GM23338 (cell line): Measurements from ENCODE around the gene CATSPERZ. TPM values are rescaled to one million over a fixed set of nuclear protein-coding genes. Genes with fewer than 3 reads are reported as not detected.

Source experiments
- ATAC-seq: fragments of 200-7000 bp; cut with Tn5 transposase; 3 replicates; pipeline ENCODE4 v1.9.1; 2020
- DNase-seq: peaks from one replicate; pipeline ENCODE4 v3.0.0-alpha.2; 2015; ENCODE audit warnings: low spot score
- H2AFZ ChIP-seq: fragments of 200-600 bp; sonication (generic); 2 replicates; pipeline ENCODE4 v1.8.0; 2016; ENCODE audit warnings: antibody characterized with exemption, mild to moderate bottlenecking, moderate library complexity
- H3F3A ChIP-seq: fragments of 200-600 bp; sonication (generic); replicated peaks from 2 replicates; pipeline ENCODE4 v1.8.0; 2017; ENCODE audit warnings: antibody characterized with exemption, mixed run types, low read depth
- H3K27ac ChIP-seq: fragments of 200-600 bp; sonication (generic); 2 replicates; pipeline ENCODE4 v1.6.1; 2016; ENCODE audit warnings: low read depth
- H3K27me3 ChIP-seq: fragments of 200-600 bp; sonication (generic); 2 replicates; pipeline ENCODE4 v1.8.0; 2016; ENCODE audit warnings: mild to moderate bottlenecking, mixed run types, moderate library complexity; ENCODE audit not compliant: insufficient read depth
- H3K36me3 ChIP-seq: fragments of 200-600 bp; sonication (generic); 2 replicates; pipeline ENCODE4 v1.8.0; 2016; ENCODE audit warnings: mild to moderate bottlenecking; ENCODE audit not compliant: insufficient read depth
- H3K4me1 ChIP-seq: fragments of 200-600 bp; sonication (generic); 2 replicates; pipeline ENCODE4 v1.8.0; 2016; ENCODE audit warnings: mild to moderate bottlenecking, moderate library complexity; ENCODE audit not compliant: insufficient read depth
- H3K4me2 ChIP-seq: fragments of 200-600 bp; sonication (generic); 2 replicates; pipeline ENCODE4 v1.7.1; 2017; ENCODE audit warnings: mixed run types
- H3K4me3 ChIP-seq: fragments of 200-600 bp; sonication (generic); 2 replicates; pipeline ENCODE4 v1.6.1; 2016; ENCODE audit warnings: mixed run types
- H3K79me2 ChIP-seq: fragments of 200-600 bp; sonication (generic); replicated peaks from 2 replicates; pipeline ENCODE4 v1.8.0; 2017; ENCODE audit warnings: mild to moderate bottlenecking; ENCODE audit not compliant: insufficient read depth
- H3K9me2 ChIP-seq: fragments of 200-600 bp; sonication (generic); 2 replicates; pipeline ENCODE4 v1.8.0; 2017; ENCODE audit not compliant: insufficient read depth
- H4K20me1 ChIP-seq: fragments of 200-600 bp; sonication (generic); replicated peaks from 2 replicates; pipeline ENCODE4 v1.8.0; 2017; ENCODE audit warnings: mild to moderate bottlenecking; ENCODE audit not compliant: insufficient read depth
- H3K27ac Mint-ChIP-seq: 2 replicates; pipeline ENCODE4 v1.8.0; 2020; ENCODE audit warnings: inconsistent platforms, mild to moderate bottlenecking, moderate library complexity, mixed read lengths
- H3K27me3 Mint-ChIP-seq: 3 replicates; pipeline ENCODE4 v1.8.0; 2022; ENCODE audit warnings: low read depth, mild to moderate bottlenecking, moderate library complexity, mixed read lengths, inconsistent platforms; ENCODE audit not compliant: insufficient read depth, poor library complexity
- H3K36me3 Mint-ChIP-seq: 3 replicates; pipeline ENCODE4 v1.8.0; 2021; ENCODE audit warnings: low read depth, mild to moderate bottlenecking, inconsistent platforms, moderate library complexity, mixed read lengths
- H3K4me1 Mint-ChIP-seq: 3 replicates; pipeline ENCODE4 v1.8.0; 2020; ENCODE audit warnings: mild to moderate bottlenecking, inconsistent platforms, mixed read lengths
- H3K4me3 Mint-ChIP-seq: 3 replicates; pipeline ENCODE4 v1.8.0; 2021; ENCODE audit warnings: moderate library complexity, mild to moderate bottlenecking, inconsistent platforms, mixed read lengths
- H3K9me3 Mint-ChIP-seq: 3 replicates; pipeline ENCODE4 v1.8.0; 2020; ENCODE audit warnings: moderate library complexity, mild to moderate bottlenecking, inconsistent platforms, mixed read lengths
- CREB1 ChIP-seq: fragments of 250-450 bp; sonication (Bioruptor Pico); IDR thresholded peaks from 2 replicates; pipeline ENCODE4 v1.5.0; 2020; ENCODE audit warnings: low read depth, mild to moderate bottlenecking, moderate library complexity
- EZH2 ChIP-seq: fragments of 200-600 bp; sonication (generic); IDR thresholded peaks from one replicate; pipeline ENCODE4 v1.8.0; 2017; ENCODE audit warnings: antibody characterized with exemption, mild to moderate bottlenecking, low read depth; ENCODE audit not compliant: unreplicated experiment
- EZH2phosphoT487 ChIP-seq: fragments of 200-600 bp; sonication (generic); IDR thresholded peaks from one replicate; pipeline ENCODE4 v1.8.1; 2018; ENCODE audit warnings: antibody characterized with exemption; ENCODE audit not compliant: unreplicated experiment
- JUNB ChIP-seq: IDR thresholded peaks from one replicate; pipeline ENCODE4 v1.6.1; 2016; ENCODE audit warnings: antibody characterized with exemption; ENCODE audit not compliant: unreplicated experiment
- NANOG ChIP-seq: IDR thresholded peaks from 2 replicates; pipeline ENCODE4 v1.6.1; 2016; ENCODE audit warnings: antibody characterized with exemption, borderline replicate concordance
- POLR2AphosphoS5 ChIP-seq: IDR thresholded peaks from 2 replicates; pipeline ENCODE4 v1.6.1; 2016; ENCODE audit warnings: antibody characterized with exemption, low read depth
- STAT1 ChIP-seq: IDR thresholded peaks from one replicate; pipeline ENCODE4 v1.6.1; 2016; ENCODE audit warnings: antibody characterized with exemption; ENCODE audit not compliant: unreplicated experiment
- ZNF114 ChIP-seq: fragments of 250-450 bp; sonication (Bioruptor Pico); IDR thresholded peaks from 2 replicates; pipeline ENCODE4 v1.5.0; 2020; ENCODE audit warnings: mild to moderate bottlenecking, moderate library complexity
- ZNF331 ChIP-seq: fragments of 250-450 bp; sonication (Bioruptor Pico); IDR thresholded peaks from 2 replicates; pipeline ENCODE4 v1.5.0; 2020; ENCODE audit warnings: low read depth, mild to moderate bottlenecking, moderate library complexity
- polyA plus RNA-seq: library from polyadenylated mRNA; unstranded; fragments of >200 nt; fragmentation: Nextera tagmentation; extraction: Ambion mirVana; gene quantifications from 2 replicates; pipeline ENCODE4 v1.2.1, GENCODE V29; 2016
- total RNA-seq: library from RNA; depleted of rRNA; stranded (reverse); fragments of >200 nt; shearing (Covaris generic); gene quantifications from 2 replicates; pipeline ENCODE4 v1.2.3, GENCODE V29; 2014
- TF ChIP-seq, protein P1 (sequence below), 2 experiments: fragments of 200-600 bp in 1 of 2; sonication (generic) in 1 of 2; conservative IDR thresholded peaks; 2 replicates each; pipeline versions ENCODE4 v1.5.1 to v1.6.1; 2016 to 2017; ENCODE audit warnings: antibody characterized with exemption in 2 of 2, low read depth in 2 of 2, mild to moderate bottlenecking in 2 of 2, moderate library complexity in 1 of 2
- TF ChIP-seq, protein P2 (sequence below): IDR thresholded peaks from one replicate; pipeline ENCODE4 v1.6.1; 2018; ENCODE audit warnings: antibody characterized with exemption; ENCODE audit not compliant: unreplicated experiment
- TF ChIP-seq, protein P3 (sequence below): fragments of 250-450 bp; sonication (Bioruptor Pico); IDR thresholded peaks from 2 replicates; pipeline ENCODE4 v1.5.0; 2020; ENCODE audit warnings: mild to moderate bottlenecking, moderate library complexity
- TF ChIP-seq, protein P4 (sequence below): IDR thresholded peaks from 2 replicates; pipeline ENCODE4 v1.6.1; 2016; ENCODE audit warnings: antibody characterized with exemption

The CATSPERZ gene
- total and polyA plus RNA-seq, 2 experiments from 2014 or later, result 0.99 TPM; not detected in 1

DNA sequence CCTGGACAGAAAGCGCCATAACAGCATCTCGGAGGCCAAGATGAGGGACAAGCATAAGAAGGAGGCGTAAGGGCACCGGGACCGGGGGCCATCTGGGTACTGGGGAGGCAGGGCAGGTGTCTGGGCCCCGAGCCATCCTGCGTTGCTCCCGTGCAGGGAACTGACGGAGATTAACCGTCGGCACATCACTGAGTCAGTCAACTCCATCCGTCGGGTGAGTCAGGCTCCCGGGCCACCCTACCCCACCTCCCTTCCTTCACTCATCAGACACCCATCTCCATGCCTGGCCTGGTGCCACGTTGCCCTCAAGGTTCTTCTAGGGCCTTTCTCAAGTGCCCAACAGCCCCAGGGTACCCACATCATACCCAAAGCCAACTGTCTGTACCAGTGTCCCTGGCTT is 33.8 kb upstream of the CATSPERZ start:
- no peaks in the 10 kb centered on the region for H3K9me2 ChIP-seq
- Mint-ChIP-seq H3K9me3 (peaks cover 3% of the 10 kb centered on the region; the same call in 2 of the 3 replicates), H3K27ac (no peak overlapping the region), H3K4me1 (peaks cover 19% of the 10 kb centered on the region), H3K4me3 (no peak overlapping the region; the same call in 2 of the 3 replicates), H3K36me3 (peaks cover 52% of the 10 kb centered on the region), H3K27me3 (peaks cover 20% of the 10 kb centered on the region)
- H3K4me1 ChIP-seq, result 0 out of 2 replicates have a peak, but pooled peaks cover 8% of the 10 kb centered on the region
- no peaks in the 10 kb centered on the region for H3K27me3 ChIP-seq
- no peak overlapping the region for H3K4me3 ChIP-seq
- no peaks in the 10 kb centered on the region for H3K79me2 ChIP-seq
- TF ChIP-seq POLR2AphosphoS5 (no peak), ZNF331 (CRISPR knock-in tag) (no peak), JUNB (no peak), STAT1 (no peak), NANOG (no peak), CREB1 (CRISPR knock-in tag) (no peak), EZH2phosphoT487 (no peak), EZH2 (no peak), ZNF114 (CRISPR knock-in tag) (no peak)
- TF ChIP-seq, protein P1, sequence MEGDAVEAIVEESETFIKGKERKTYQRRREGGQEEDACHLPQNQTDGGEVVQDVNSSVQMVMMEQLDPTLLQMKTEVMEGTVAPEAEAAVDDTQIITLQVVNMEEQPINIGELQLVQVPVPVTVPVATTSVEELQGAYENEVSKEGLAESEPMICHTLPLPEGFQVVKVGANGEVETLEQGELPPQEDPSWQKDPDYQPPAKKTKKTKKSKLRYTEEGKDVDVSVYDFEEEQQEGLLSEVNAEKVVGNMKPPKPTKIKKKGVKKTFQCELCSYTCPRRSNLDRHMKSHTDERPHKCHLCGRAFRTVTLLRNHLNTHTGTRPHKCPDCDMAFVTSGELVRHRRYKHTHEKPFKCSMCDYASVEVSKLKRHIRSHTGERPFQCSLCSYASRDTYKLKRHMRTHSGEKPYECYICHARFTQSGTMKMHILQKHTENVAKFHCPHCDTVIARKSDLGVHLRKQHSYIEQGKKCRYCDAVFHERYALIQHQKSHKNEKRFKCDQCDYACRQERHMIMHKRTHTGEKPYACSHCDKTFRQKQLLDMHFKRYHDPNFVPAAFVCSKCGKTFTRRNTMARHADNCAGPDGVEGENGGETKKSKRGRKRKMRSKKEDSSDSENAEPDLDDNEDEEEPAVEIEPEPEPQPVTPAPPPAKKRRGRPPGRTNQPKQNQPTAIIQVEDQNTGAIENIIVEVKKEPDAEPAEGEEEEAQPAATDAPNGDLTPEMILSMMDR (conservative IDR thresholded peaks at IDR 0.05; ENCODE audit: low read depth in 2 of 2), result no peak
- TF ChIP-seq, protein P2, sequence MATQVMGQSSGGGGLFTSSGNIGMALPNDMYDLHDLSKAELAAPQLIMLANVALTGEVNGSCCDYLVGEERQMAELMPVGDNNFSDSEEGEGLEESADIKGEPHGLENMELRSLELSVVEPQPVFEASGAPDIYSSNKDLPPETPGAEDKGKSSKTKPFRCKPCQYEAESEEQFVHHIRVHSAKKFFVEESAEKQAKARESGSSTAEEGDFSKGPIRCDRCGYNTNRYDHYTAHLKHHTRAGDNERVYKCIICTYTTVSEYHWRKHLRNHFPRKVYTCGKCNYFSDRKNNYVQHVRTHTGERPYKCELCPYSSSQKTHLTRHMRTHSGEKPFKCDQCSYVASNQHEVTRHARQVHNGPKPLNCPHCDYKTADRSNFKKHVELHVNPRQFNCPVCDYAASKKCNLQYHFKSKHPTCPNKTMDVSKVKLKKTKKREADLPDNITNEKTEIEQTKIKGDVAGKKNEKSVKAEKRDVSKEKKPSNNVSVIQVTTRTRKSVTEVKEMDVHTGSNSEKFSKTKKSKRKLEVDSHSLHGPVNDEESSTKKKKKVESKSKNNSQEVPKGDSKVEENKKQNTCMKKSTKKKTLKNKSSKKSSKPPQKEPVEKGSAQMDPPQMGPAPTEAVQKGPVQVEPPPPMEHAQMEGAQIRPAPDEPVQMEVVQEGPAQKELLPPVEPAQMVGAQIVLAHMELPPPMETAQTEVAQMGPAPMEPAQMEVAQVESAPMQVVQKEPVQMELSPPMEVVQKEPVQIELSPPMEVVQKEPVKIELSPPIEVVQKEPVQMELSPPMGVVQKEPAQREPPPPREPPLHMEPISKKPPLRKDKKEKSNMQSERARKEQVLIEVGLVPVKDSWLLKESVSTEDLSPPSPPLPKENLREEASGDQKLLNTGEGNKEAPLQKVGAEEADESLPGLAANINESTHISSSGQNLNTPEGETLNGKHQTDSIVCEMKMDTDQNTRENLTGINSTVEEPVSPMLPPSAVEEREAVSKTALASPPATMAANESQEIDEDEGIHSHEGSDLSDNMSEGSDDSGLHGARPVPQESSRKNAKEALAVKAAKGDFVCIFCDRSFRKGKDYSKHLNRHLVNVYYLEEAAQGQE, result no peak
- TF ChIP-seq, protein P3, sequence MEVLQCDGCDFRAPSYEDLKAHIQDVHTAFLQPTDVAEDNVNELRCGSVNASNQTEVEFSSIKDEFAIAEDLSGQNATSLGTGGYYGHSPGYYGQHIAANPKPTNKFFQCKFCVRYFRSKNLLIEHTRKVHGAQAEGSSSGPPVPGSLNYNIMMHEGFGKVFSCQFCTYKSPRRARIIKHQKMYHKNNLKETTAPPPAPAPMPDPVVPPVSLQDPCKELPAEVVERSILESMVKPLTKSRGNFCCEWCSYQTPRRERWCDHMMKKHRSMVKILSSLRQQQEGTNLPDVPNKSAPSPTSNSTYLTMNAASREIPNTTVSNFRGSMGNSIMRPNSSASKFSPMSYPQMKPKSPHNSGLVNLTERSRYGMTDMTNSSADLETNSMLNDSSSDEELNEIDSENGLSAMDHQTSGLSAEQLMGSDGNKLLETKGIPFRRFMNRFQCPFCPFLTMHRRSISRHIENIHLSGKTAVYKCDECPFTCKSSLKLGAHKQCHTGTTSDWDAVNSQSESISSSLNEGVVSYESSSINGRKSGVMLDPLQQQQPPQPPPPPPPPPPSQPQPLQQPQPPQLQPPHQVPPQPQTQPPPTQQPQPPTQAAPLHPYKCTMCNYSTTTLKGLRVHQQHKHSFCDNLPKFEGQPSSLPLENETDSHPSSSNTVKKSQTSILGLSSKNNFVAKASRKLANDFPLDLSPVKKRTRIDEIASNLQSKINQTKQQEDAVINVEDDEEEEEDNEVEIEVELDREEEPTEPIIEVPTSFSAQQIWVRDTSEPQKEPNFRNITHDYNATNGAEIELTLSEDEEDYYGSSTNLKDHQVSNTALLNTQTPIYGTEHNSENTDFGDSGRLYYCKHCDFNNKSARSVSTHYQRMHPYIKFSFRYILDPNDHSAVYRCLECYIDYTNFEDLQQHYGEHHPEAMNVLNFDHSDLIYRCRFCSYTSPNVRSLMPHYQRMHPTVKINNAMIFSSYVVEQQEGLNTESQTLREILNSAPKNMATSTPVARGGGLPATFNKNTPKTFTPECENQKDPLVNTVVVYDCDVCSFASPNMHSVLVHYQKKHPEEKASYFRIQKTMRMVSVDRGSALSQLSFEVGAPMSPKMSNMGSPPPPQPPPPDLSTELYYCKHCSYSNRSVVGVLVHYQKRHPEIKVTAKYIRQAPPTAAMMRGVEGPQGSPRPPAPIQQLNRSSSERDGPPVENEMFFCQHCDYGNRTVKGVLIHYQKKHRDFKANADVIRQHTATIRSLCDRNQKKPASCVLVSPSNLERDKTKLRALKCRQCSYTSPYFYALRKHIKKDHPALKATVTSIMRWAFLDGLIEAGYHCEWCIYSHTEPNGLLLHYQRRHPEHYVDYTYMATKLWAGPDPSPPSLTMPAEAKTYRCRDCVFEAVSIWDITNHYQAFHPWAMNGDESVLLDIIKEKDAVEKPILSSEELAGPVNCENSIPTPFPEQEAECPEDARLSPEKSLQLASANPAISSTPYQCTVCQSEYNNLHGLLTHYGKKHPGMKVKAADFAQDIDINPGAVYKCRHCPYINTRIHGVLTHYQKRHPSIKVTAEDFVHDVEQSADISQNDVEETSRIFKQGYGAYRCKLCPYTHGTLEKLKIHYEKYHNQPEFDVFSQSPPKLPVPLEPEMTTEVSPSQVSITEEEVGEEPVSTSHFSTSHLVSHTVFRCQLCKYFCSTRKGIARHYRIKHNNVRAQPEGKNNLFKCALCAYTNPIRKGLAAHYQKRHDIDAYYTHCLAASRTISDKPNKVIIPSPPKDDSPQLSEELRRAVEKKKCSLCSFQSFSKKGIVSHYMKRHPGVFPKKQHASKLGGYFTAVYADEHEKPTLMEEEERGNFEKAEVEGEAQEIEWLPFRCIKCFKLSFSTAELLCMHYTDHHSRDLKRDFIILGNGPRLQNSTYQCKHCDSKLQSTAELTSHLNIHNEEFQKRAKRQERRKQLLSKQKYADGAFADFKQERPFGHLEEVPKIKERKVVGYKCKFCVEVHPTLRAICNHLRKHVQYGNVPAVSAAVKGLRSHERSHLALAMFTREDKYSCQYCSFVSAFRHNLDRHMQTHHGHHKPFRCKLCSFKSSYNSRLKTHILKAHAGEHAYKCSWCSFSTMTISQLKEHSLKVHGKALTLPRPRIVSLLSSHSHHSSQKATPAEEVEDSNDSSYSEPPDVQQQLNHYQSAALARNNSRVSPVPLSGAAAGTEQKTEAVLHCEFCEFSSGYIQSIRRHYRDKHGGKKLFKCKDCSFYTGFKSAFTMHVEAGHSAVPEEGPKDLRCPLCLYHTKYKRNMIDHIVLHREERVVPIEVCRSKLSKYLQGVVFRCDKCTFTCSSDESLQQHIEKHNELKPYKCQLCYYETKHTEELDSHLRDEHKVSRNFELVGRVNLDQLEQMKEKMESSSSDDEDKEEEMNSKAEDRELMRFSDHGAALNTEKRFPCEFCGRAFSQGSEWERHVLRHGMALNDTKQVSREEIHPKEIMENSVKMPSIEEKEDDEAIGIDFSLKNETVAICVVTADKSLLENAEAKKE, result no peak
- TF ChIP-seq, protein P4, sequence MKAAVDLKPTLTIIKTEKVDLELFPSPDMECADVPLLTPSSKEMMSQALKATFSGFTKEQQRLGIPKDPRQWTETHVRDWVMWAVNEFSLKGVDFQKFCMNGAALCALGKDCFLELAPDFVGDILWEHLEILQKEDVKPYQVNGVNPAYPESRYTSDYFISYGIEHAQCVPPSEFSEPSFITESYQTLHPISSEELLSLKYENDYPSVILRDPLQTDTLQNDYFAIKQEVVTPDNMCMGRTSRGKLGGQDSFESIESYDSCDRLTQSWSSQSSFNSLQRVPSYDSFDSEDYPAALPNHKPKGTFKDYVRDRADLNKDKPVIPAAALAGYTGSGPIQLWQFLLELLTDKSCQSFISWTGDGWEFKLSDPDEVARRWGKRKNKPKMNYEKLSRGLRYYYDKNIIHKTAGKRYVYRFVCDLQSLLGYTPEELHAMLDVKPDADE, result no peak
- ATAC-seq (no peak), DNase-seq (no peak)
- no peak overlapping the region for H3K4me2 ChIP-seq
- no peaks in the 10 kb centered on the region for H4K20me1 ChIP-seq
- H3F3A ChIP-seq, result peaks cover 25% of the 10 kb centered on the region
- H2AFZ ChIP-seq, result no peak overlapping the region
- no peak overlapping the region for H3K27ac ChIP-seq
- H3K36me3 ChIP-seq, result no peaks in the 10 kb centered on the region; the same call in 1 of the 2 replicates
